Loucy (cell line): ENCODE data around the gene VKORC1.

ENCODE experiments used
- EZH2phosphoT487 ChIP-seq: fragments of 200-600 bp; IDR thresholded peaks from 2 replicates; pipeline ENCODE4 v1.6.1; 2018; ENCODE audit warnings: antibody characterized with exemption, mild to moderate bottlenecking, moderate library complexity, borderline replicate concordance
- TF ChIP-seq, protein P1 (sequence below): fragments of 200-600 bp; sonication (generic); conservative IDR thresholded peaks from 2 replicates; pipeline ENCODE4 v1.5.1; 2014; ENCODE audit warnings: mild to moderate bottlenecking, antibody characterized with exemption, low read length

DNA sequence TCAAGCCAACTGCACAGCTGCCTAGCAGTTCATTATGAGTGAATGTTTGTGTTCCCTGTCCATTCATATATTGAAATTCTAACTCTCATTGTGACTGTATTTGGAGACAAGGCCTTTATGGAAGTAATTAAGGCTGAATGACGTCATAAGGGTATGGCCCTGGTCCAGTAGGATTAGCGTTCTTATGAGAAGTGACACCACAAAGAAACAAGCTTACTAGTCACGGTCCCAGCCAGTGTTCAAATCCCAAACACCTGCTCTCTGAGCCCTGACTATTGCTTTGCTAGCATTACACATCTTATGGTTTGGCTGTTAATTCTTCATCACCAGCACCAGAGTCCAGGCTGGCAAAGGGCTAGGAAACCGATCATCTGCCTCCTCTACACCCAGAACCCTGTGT, 22.7 kb downstream of the VKORC1 start:
- TF ChIP-seq, protein P1, sequence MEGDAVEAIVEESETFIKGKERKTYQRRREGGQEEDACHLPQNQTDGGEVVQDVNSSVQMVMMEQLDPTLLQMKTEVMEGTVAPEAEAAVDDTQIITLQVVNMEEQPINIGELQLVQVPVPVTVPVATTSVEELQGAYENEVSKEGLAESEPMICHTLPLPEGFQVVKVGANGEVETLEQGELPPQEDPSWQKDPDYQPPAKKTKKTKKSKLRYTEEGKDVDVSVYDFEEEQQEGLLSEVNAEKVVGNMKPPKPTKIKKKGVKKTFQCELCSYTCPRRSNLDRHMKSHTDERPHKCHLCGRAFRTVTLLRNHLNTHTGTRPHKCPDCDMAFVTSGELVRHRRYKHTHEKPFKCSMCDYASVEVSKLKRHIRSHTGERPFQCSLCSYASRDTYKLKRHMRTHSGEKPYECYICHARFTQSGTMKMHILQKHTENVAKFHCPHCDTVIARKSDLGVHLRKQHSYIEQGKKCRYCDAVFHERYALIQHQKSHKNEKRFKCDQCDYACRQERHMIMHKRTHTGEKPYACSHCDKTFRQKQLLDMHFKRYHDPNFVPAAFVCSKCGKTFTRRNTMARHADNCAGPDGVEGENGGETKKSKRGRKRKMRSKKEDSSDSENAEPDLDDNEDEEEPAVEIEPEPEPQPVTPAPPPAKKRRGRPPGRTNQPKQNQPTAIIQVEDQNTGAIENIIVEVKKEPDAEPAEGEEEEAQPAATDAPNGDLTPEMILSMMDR = no peak
- TF ChIP-seq EZH2phosphoT487 = no peak
